Suppressor macrophage treated with lipopolysaccharide for 4 hours (primary cell): ENCODE results near the gene IRX2.

Experiments used
- DNase-seq: peaks from one replicate; pipeline ENCODE4 v3.0.0-alpha.2; 2020

IRX2 gene

GRCh38 chr5:2751592-2752021, at the start of gene IRX2:
IRX2 (minus strand) TSS chr5:2751677; CDS start chr5:2751413, 264 bp downstream.
- DNase-seq: peak; percentile 10

- DNase-seq: no peak
Observed at GRCh38 chr5:2800035-2800434, 48.6 kb upstream of the IRX2 start.

GRCh38 chr5:2797981-2798380, 46.5 kb upstream of the IRX2 start:
- no peak for DNase-seq

- no peak for DNase-seq
Observed at GRCh38 chr5:2797160-2797559, 45.7 kb upstream of the IRX2 start.

GRCh38 chr5:2783223-2783622, 31.7 kb upstream of the IRX2 start:
- no peak for DNase-seq

- no peak for DNase-seq
Observed at GRCh38 chr5:2782658-2783057, 31.2 kb upstream of the IRX2 start.

GRCh38 chr5:2780421-2781171, 29.1 kb upstream of the IRX2 start:
- no peak for DNase-seq

GRCh38 chr5:2779459-2779858, 28.0 kb upstream of the IRX2 start:
- DNase-seq: no peak

GRCh38 chr5:2776337-2777302, 25.1 kb upstream of the IRX2 start:
- DNase-seq: no peak

- no peak for DNase-seq
Observed at GRCh38 chr5:2773327-2773726, 21.9 kb upstream of the IRX2 start.

- DNase-seq: no peak
Observed at GRCh38 chr5:2767089-2767488, 15.6 kb upstream of the IRX2 start.

- DNase-seq: no peak
Observed at GRCh38 chr5:2764581-2764980, 13.1 kb upstream of the IRX2 start.

- DNase-seq: no peak
Observed at GRCh38 chr5:2763533-2763794, 12.0 kb upstream of the IRX2 start.

GRCh38 chr5:2762744-2763532, 11.5 kb upstream of the IRX2 start:
- no peak for DNase-seq

- no peak for DNase-seq
Observed at GRCh38 chr5:2761921-2762488, 10.5 kb upstream of the IRX2 start.

GRCh38 chr5:2759696-2760461, 8.4 kb upstream of the IRX2 start:
- DNase-seq: no peak

- DNase-seq: no peak
Observed at GRCh38 chr5:2759091-2759490, 7.6 kb upstream of the IRX2 start.

- no peak for DNase-seq
Observed at GRCh38 chr5:2758632-2759031, 7.2 kb upstream of the IRX2 start.

GRCh38 chr5:2757563-2758351, 6.3 kb upstream of the IRX2 start:
- peak; percentile 9 for DNase-seq

GRCh38 chr5:2756211-2757152, 5.0 kb upstream of the IRX2 start:
- no peak for DNase-seq
